Pancreas (tissue), 10 donors: ENCODE data around the gene DCHS1. TPM values are rescaled to one million over a fixed set of nuclear protein-coding genes. Genes with fewer than 3 reads are reported as not detected.

ENCODE experiments used
- ATAC-seq, 4 donors: fragments of 200-7000 bp; cut with Tn5 transposase; one replicate each; pipeline versions ENCODE4 v1.8.0 to v1.9.1; 2020; ENCODE audit warnings: mild to moderate bottlenecking in 4 of 4, moderate library complexity in 4 of 4
- DNase-seq, 6 donors: peaks; one replicate each; pipeline ENCODE4 v3.0.0-alpha.2; 2020
- FAIRE-seq: peaks from 2 replicates; lab custom pipeline; 2012; peaks lifted over from hg19 to GRCh38; lab: Jason Lieb, UNC
- H3K27ac ChIP-seq, 4 donors: fragments of 200-600 bp; sonication (generic); 1 replicate in 3 of 4; 2 replicates in 1 of 4; pipeline versions ENCODE4 v1.5.0 to v1.8.0; 2020
- H3K27me3 ChIP-seq, 4 donors: fragments of 200-600 bp; one replicate each; pipeline ENCODE4 v1.8.0; 2021
- H3K36me3 ChIP-seq, 3 donors: fragments of 200-600 bp; sonication (generic) in 1 of 3; one replicate each; pipeline versions ENCODE4 v1.5.0 to v1.8.0; 2020 to 2021
- H3K4me1 ChIP-seq, 3 donors: fragments of 200-600 bp; one replicate each; pipeline ENCODE4 v1.8.0; 2021
- H3K4me3 ChIP-seq, 4 donors: fragments of 200-600 bp; sonication (generic) in 2 of 4; one replicate each; pipeline versions ENCODE4 v1.5.0 to v1.8.0; 2020 to 2021
- H3K9me3 ChIP-seq, 4 donors: fragments of 200-600 bp; one replicate each; pipeline ENCODE4 v1.8.0; 2021
- WGBS, 2 donors: extraction: QIAGEN DNeasy Blood & Tissue Kit; methylation state at CpG; one replicate each; pipeline ENCODE4 v1.1.7; 2013; 5-methylcytosine and 5-hydroxymethylcytosine counted together
- intact Hi-C, 3 donors: fragments of 100-400 bp; cut with DNase I; formaldehyde crosslinking; loops; one replicate each; pipeline versions ENCODE4 v1.11.1 to v1.14.2; 2022
- polyA plus RNA-seq, 2 donors: library from polyadenylated mRNA; stranded (reverse); fragments of 200-250 nt; gene quantifications; one replicate each; pipeline ENCODE4 v1.2.3, GENCODE V29; 2013
- total RNA-seq, 6 donors: library from RNA; stranded (reverse); fragmentation: NEBNext Ultra II Directional in 4 of 6; extraction: Animal tissue kit (Norgen Biotek cat#: 25700) in 4 of 6; gene quantifications; one replicate each; pipeline versions ENCODE4 v1.2.1 to v1.2.4, GENCODE V29; 2021 to 2023
- TF ChIP-seq, protein P1 (sequence below), 4 donors: fragments of 200-600 bp; sonication (generic) in 3 of 4; IDR thresholded peaks; one replicate each; pipeline versions ENCODE4 v1.5.0 to v1.8.0; 2021; ENCODE audit warnings: antibody characterized with exemption in 4 of 4
- donor health status: healthy with polysubstance abuse.
- donor health status: DM: no; HTN: no; CAD: no; lungs with moderate emphysema.
- donor health status: DM: no; HTN: no; CAD: no.
- donor health status: control.
- donor health status: control.
- donor health status: Bipolar disorder and iron deficiency.
- donor health status: DM: yes; HTN: yes; CAD: no.
- donor health status: DM: no; HTN: no; CAD: no.
- donor health status: DM: no; HTN: no; CAD: no.
- donor health status: DM: yes; HTN: yes; CAD: no.

Gene DCHS1
- total and polyA plus RNA-seq, 8 donors = 2.3 to 4.8 (median 3.7) TPM

DNA sequence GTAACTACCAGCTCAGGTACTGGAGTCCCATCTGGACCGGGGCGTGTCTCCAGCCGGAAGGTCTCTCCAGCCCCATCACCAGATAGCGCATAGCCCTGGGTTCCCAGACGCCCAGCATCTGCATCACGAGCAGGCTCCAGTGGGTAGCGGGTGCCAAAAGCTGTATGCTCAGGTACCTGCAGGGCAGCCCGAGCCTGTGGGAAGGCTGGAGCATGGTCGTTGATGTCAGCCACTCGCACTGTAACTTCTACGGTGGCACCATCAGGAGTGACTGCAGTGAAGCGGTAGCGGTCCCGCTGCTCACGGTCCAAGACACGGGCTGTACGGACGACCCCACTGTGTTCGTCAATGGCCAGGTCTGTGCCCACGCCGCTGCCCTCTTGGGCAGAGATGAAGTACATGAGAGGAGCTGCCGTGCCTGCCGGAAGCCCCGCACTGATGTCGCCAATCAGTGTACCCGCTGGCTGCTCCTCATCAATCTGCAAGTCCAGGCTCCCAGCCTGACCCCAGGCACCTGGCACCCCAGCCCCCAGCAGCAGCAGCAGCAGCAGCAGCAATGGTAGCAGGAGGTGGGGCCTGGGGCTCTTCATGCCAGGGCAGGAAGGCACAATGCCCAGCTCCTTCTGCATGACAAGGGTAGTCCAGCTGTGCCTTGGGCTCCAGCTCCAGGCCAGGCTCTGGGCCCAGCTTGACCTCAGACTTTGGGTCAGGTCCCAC lies 14.5 kb downstream of the DCHS1 start:
- Histone ChIP-seq H3K36me3 (no peaks in the 10 kb centered on the region), H3K9me3 (no peaks in the 10 kb centered on the region), H3K27ac (no peak overlapping the region), H3K4me3 (no peak overlapping the region), H3K4me1 (peaks cover 0 to 10% (median 10%) of the 10 kb centered on the region in 3 donors), H3K27me3 (no peaks in the 10 kb centered on the region)
- intact Hi-C loops = no loop called here
- FAIRE-seq (no peak), ATAC-seq (no peak), DNase-seq (peak in 1 of 6 donors; percentile 56)
- TF ChIP-seq, protein P1, sequence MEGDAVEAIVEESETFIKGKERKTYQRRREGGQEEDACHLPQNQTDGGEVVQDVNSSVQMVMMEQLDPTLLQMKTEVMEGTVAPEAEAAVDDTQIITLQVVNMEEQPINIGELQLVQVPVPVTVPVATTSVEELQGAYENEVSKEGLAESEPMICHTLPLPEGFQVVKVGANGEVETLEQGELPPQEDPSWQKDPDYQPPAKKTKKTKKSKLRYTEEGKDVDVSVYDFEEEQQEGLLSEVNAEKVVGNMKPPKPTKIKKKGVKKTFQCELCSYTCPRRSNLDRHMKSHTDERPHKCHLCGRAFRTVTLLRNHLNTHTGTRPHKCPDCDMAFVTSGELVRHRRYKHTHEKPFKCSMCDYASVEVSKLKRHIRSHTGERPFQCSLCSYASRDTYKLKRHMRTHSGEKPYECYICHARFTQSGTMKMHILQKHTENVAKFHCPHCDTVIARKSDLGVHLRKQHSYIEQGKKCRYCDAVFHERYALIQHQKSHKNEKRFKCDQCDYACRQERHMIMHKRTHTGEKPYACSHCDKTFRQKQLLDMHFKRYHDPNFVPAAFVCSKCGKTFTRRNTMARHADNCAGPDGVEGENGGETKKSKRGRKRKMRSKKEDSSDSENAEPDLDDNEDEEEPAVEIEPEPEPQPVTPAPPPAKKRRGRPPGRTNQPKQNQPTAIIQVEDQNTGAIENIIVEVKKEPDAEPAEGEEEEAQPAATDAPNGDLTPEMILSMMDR (IDR thresholded peaks at IDR 0.05) = no peak
- 88 to 92% methylated on average over 26 of the region's 26 CpGs for WGBS, 2 donors

DNA sequence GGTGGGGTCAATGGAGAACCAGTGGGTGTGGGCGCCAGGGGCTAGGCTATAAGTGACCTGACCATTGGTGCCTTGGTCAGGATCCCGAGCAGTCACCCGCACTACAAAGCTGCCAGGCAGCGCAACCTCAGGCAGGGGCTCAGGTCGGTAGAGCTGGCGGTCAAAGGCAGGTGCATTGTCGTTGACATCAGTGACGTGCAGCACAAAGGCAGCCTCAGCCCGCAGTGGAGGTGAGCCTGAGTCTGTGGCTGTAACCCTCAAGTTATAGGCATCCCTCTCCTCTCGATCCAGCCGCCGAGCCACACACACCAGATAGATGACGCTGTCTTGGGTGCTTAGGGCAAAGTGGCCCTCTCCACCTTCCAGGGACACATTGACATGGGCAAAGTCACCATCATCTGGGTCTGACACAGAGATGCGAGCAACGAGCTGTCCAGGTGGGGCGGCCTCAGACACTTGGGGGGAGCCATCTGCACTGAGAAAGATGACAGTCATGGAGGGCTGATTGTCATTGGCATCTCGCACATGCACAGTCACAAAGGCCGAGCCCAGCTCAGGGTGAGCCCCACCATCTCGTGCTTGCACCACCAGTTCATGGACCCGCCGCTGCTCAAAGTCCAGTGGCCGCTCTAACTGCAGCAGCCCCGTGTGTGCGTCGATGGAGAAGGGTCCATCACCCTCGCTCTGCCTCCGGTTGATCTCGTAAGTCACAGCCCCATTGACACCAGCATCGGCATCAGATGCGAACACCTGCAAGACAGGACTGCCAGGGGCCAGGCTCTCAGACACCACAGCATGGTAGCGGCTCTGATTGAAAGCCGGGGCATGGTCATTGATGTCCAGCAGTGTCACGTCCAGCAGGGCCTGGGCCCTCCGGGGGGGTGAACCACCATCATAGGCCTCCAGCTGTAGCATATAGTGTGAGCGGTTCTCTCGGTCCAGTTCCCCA lies 15.3 kb downstream of the DCHS1 start:
- H3K4me1 ChIP-seq = peaks cover 0 to 18% (median 18%) of the 10 kb centered on the region in 3 donors
- H3K4me3 ChIP-seq = no peak overlapping the region
- WGBS, 2 donors = 88 to 89% methylated on average over 36 of the region's 36 CpGs
- no peaks in the 10 kb centered on the region for H3K27me3 ChIP-seq
- peak in 2 of 6 donors; percentile 12 to 43 for DNase-seq
- no peak overlapping the region for H3K27ac ChIP-seq
- intact Hi-C loops = no loop called here
- TF ChIP-seq, protein P1 (IDR thresholded peaks at IDR 0.05) = no peak
- H3K9me3 ChIP-seq = no peaks in the 10 kb centered on the region
- H3K36me3 ChIP-seq = no peaks in the 10 kb centered on the region
- no peak for FAIRE-seq
- ATAC-seq = no peak

DNA sequence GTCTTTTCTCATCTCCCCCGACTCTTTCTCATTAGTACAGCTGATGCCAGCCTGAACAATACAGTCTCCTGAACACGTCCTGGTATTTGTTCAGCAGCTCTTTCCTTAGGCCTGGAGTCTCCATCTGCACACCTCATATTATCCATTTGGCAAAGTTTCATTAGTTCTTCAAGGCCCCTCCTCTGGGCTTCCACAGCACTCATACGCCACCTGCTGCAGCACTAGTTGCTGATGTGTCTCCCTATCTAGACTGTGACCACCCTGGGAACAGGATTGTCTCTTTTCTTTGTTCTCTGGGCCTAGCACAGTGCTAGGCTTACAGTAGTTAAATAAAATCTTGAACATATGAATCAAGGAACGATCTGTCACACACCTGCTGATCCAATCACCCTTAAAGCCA lies 17.2 kb downstream of the DCHS1 start:
- WGBS, 2 donors = 54 to 61% methylated on average over 4 of the region's 4 CpGs
- Histone ChIP-seq H3K9me3 (no peaks in the 10 kb centered on the region), H3K4me1 (peaks cover 0 to 21% (median 18%) of the 10 kb centered on the region in 3 donors), H3K27me3 (no peaks in the 10 kb centered on the region), H3K4me3 (no peak overlapping the region), H3K27ac (no peak overlapping the region), H3K36me3 (no peaks in the 10 kb centered on the region)
- DNase-seq (no peak), ATAC-seq (peak in 2 of 4 donors; percentile 32 to 62), FAIRE-seq (no peak)
- TF ChIP-seq, protein P1 (IDR thresholded peaks at IDR 0.05) = no peak
- intact Hi-C loops = no loop called here

DNA sequence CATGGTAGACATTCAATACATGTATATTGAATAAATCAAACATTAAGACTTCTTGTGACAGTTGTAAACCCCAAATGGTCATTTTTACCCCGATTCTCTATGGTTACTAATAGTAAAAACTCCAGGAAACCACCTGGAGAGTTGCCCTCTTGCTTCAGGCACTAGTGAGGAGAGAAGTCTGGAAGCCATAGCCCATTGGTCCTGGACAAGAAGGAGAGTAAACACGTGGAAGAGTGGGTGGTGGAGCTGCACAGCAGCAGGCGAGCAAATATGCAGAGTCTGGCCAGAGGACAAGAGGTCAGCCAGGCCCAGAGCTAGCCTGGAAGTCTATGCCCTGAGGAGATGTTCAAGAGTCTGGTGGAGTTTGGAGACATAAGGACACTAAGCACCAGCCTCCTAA lies 17.7 kb downstream of the DCHS1 start:
- Histone ChIP-seq H3K36me3 (no peaks in the 10 kb centered on the region), H3K27ac (no peak overlapping the region), H3K4me3 (no peak overlapping the region), H3K27me3 (no peaks in the 10 kb centered on the region), H3K4me1 (peaks cover 0 to 21% (median 18%) of the 10 kb centered on the region in 3 donors), H3K9me3 (no peaks in the 10 kb centered on the region)
- peak in 3 of 6 donors; percentile 10 to 61 (median 15) for DNase-seq
- ATAC-seq = peak in 3 of 4 donors; percentile 40 to 89 (median 75)
- intact Hi-C loops = no loop called here
- TF ChIP-seq, protein P1 (IDR thresholded peaks at IDR 0.05) = no peak
- FAIRE-seq = no peak
- 11 to 12% methylated on average over 3 of the region's 3 CpGs for WGBS, 2 donors
